ENCODE data around the gene MYO5C.
"Not testable (repeated sequence)": the region's sequence is repeated elsewhere in the genome, so short reads cannot be mapped to it uniquely, and the experiment has no call there.

MYO5C gene

DNA sequence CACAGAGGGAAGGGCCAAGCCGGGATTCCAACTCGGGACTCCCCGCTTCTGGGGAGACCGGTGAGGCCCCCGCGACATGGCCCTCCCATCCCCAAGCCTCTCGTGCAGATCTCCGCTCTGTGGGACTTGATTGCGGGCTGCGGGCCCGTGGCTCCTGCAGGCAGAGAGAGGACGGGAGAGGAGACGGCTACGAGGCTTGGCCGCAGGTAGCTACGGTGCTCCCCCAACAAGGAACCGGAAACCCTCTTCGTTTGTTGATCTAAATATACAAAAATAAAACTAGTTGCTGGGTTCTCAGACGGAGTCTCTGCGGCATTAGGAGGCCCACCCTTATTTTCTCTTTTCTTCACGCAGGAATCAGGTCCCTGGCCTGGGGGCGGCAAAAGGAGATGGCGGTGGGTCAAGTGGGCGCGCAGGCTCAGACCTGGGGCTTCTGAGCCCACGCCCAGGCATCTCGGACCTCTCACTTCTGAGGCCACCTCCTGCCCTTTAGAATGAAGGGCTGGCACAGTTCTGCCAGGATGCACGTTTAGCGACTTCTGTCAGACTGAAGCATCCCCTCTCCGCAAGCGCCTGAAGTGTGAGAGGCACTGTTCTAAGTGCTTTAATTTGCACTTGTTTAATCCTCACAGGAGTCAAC, 115.3 kb downstream of the MYO5C start:
- H3K27me3 ChIP-seq (ENCODE audit: low read depth, low read length) = no peaks in the 10 kb centered on the region
- H3K27ac ChIP-seq (ENCODE audit: low read length) = peak overlapping the region; percentile 45
- peaks cover 7 to 9% of the 10 kb centered on the region in 2 donors for H3K4me1 ChIP-seq (ENCODE audit: control insufficient read depth in 1 of 2, insufficient read depth in 2 of 2, low read length in 2 of 2)
- H3K9me3 ChIP-seq (ENCODE audit: control insufficient read depth in 1 of 2, low read length in 2 of 2) = no peaks in the 10 kb centered on the region
- H3K4me3 ChIP-seq (ENCODE audit: low read depth in 1 of 2, low read length in 2 of 2) = peak overlapping the region; percentile 75 to 79
- no peaks in the 10 kb centered on the region for H3K36me3 ChIP-seq (ENCODE audit: control insufficient read depth in 1 of 2, insufficient read depth in 2 of 2, low read length in 2 of 2)

DNA sequence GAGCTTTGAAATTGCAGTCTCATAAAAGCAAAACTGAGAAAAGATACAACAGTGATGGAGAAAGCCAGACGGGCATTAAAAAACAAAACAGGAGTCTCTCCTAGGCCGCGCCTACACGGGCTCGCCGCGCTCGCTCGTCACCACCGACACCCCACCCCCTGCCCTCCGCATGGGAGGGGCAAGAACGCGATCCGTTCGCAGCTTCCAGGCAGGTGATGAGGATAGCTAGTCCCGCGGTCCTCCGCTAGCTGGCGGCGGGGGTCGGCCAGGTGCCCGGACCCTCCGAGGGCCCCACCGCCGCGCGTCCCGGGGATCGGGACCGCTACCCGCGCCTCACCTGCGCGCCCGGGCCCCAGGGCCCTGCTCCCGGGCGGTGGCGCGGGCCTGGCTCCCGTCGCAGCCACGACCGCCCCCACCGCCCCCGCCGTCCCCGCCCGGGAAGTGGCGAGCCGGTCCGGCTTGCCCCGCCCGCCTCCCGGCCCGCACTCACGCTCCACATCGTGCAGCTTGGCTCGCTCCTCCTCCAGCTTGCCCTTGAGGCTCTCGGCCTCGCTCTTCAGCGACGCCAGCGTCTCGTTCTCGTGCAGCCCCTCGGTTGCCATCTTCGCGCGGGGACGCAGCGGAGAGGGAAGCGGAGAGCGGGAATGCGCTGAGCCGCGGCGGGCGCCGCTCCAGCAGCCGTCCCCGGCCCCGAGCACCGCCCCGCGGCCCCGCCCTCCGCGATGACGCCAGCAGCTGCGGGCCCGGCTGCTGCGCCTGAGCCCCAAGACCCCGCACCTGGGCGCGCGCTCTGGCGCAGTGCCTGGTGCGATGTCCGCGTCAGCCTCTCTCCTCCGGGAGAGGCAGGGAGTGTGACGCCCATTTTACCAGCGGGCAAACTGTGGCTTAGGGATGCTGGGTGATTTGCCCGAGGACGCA, 116.1 kb downstream of the MYO5C start:
- H3K36me3 ChIP-seq (ENCODE audit: control insufficient read depth in 1 of 2, insufficient read depth in 2 of 2, low read length in 2 of 2) = no peaks in the 10 kb centered on the region
- H3K27me3 ChIP-seq (ENCODE audit: low read depth, low read length) = no peaks in the 10 kb centered on the region
- peak overlapping the region; percentile 79 to 93 for H3K4me3 ChIP-seq (ENCODE audit: low read depth in 1 of 2, low read length in 2 of 2)
- H3K4me1 ChIP-seq (ENCODE audit: control insufficient read depth in 1 of 2, insufficient read depth in 2 of 2, low read length in 2 of 2) = peaks cover 7 to 9% of the 10 kb centered on the region in 2 donors
- no peaks in the 10 kb centered on the region for H3K9me3 ChIP-seq (ENCODE audit: control insufficient read depth in 1 of 2, low read length in 2 of 2)
- H3K27ac ChIP-seq (ENCODE audit: low read length) = peak overlapping the region; percentile 76

- Histone ChIP-seq H3K27ac (ENCODE audit: low read length) (peak overlapping the region; percentile 76), H3K9me3 (ENCODE audit: control insufficient read depth in 1 of 2, low read length in 2 of 2) (no peaks in the 10 kb centered on the region), H3K36me3 (ENCODE audit: control insufficient read depth in 1 of 2, insufficient read depth in 2 of 2, low read length in 2 of 2) (no peaks in the 10 kb centered on the region), H3K4me3 (ENCODE audit: low read depth in 1 of 2, low read length in 2 of 2) (peak overlapping the region; percentile 79 to 93), H3K27me3 (ENCODE audit: low read depth, low read length) (no peaks in the 10 kb centered on the region), H3K4me1 (ENCODE audit: control insufficient read depth in 1 of 2, insufficient read depth in 2 of 2, low read length in 2 of 2) (peaks cover 7 to 9% of the 10 kb centered on the region in 2 donors)
These were observed 116.8 kb downstream of the MYO5C start for GRCh38 chr15:52178765-52179164.

DNA sequence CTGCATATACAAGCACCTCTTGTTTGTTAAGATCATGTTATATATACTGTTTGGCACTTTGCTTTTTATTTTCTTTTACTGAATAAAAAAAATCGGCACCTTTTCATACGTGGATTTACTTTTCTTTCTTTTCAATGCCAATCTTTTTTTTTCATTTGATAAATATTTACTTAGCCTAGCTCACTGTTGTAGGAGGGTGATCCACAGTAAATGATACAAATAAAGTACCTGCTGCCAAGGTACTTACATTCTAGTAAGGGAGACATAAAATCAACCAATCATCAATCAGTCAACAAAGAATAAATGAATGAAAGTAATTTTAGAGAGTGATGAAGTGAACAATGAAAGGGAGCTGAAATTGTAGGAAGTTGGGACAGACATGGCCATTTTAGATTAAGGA, 122.7 kb downstream of the MYO5C start:
- Histone ChIP-seq H3K9me3 (ENCODE audit: control insufficient read depth in 1 of 2, low read length in 2 of 2) (no peaks in the 10 kb centered on the region), H3K4me3 (ENCODE audit: low read depth in 1 of 2, low read length in 2 of 2) (no peak overlapping the region), H3K36me3 (ENCODE audit: control insufficient read depth in 1 of 2, insufficient read depth in 2 of 2, low read length in 2 of 2) (no peaks in the 10 kb centered on the region), H3K27ac (ENCODE audit: low read length) (no peak overlapping the region), H3K4me1 (ENCODE audit: control insufficient read depth in 1 of 2, insufficient read depth in 2 of 2, low read length in 2 of 2) (no peaks in the 10 kb centered on the region), H3K27me3 (ENCODE audit: low read depth, low read length) (no peaks in the 10 kb centered on the region)

DNA sequence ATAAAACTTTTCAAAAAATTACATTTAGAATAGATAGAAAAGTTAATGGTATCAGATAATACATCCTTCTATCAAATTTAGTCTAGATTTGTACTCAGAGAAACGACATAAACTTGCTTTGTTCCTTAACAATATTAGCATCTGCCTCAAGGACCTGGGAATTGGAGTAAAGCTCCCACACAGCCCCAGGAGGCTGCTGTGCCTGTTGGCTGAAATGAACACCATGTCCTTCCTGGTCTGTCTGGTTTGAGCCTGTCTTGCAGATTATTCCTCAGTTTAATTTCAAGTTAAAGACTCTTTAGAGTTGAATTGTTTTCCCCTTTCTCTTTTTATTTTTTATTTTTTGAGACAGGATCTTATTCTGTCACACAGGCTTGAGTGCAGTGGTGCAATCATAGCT, 123.8 kb downstream of the MYO5C start:
- H3K4me3 ChIP-seq (ENCODE audit: low read depth in 1 of 2, low read length in 2 of 2) = no peak overlapping the region
- no peak overlapping the region for H3K27ac ChIP-seq (ENCODE audit: low read length)
- no peaks in the 10 kb centered on the region for H3K36me3 ChIP-seq (ENCODE audit: control insufficient read depth in 1 of 2, insufficient read depth in 2 of 2, low read length in 2 of 2)
- H3K4me1 ChIP-seq (ENCODE audit: control insufficient read depth in 1 of 2, insufficient read depth in 2 of 2, low read length in 2 of 2) = no peaks in the 10 kb centered on the region
- no peaks in the 10 kb centered on the region for H3K9me3 ChIP-seq (ENCODE audit: control insufficient read depth in 1 of 2, low read length in 2 of 2)
- no peaks in the 10 kb centered on the region for H3K27me3 ChIP-seq (ENCODE audit: low read depth, low read length)

DNA sequence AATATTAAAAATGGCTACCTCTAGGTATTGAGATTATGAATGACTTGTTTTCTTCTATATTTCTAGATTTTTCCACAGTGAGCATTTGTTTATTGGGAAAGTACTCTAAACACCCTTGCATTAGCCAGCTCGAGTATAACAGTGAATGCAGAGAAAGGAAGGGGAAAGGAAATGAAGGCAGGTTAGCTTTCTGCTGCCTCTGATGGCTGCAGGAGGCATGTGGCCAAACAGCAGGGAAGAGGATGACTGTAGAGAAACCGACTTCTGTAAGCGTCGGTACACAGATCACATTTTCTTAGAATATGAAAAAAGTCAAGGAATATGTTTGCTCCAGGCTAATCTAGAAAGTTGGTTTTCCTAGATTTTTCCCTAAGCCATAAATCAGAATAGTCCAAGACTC, 124.2 kb downstream of the MYO5C start:
- no peaks in the 10 kb centered on the region for H3K27me3 ChIP-seq (ENCODE audit: low read depth, low read length)
- no peaks in the 10 kb centered on the region for H3K4me1 ChIP-seq (ENCODE audit: control insufficient read depth in 1 of 2, insufficient read depth in 2 of 2, low read length in 2 of 2)
- H3K9me3 ChIP-seq (ENCODE audit: control insufficient read depth in 1 of 2, low read length in 2 of 2) = no peaks in the 10 kb centered on the region
- H3K36me3 ChIP-seq (ENCODE audit: control insufficient read depth in 1 of 2, insufficient read depth in 2 of 2, low read length in 2 of 2) = no peaks in the 10 kb centered on the region
- H3K27ac ChIP-seq (ENCODE audit: low read length) = no peak overlapping the region
- no peak overlapping the region for H3K4me3 ChIP-seq (ENCODE audit: low read depth in 1 of 2, low read length in 2 of 2)

GRCh38 chr15:52170199-52170598, 125.4 kb downstream of the MYO5C start:
- not testable (repeated sequence) for H3K4me1 ChIP-seq (ENCODE audit: control insufficient read depth in 1 of 2, insufficient read depth in 2 of 2, low read length in 2 of 2); H3K36me3 ChIP-seq (ENCODE audit: control insufficient read depth in 1 of 2, insufficient read depth in 2 of 2, low read length in 2 of 2); H3K27me3 ChIP-seq (ENCODE audit: low read depth, low read length); H3K4me3 ChIP-seq (ENCODE audit: low read depth in 1 of 2, low read length in 2 of 2); H3K27ac ChIP-seq (ENCODE audit: low read length); H3K9me3 ChIP-seq (ENCODE audit: control insufficient read depth in 1 of 2, low read length in 2 of 2)

- H3K27ac ChIP-seq (ENCODE audit: low read length); H3K27me3 ChIP-seq (ENCODE audit: low read depth, low read length); H3K9me3 ChIP-seq (ENCODE audit: control insufficient read depth in 1 of 2, low read length in 2 of 2); H3K4me3 ChIP-seq (ENCODE audit: low read depth in 1 of 2, low read length in 2 of 2); H3K36me3 ChIP-seq (ENCODE audit: control insufficient read depth in 1 of 2, insufficient read depth in 2 of 2, low read length in 2 of 2); H3K4me1 ChIP-seq (ENCODE audit: control insufficient read depth in 1 of 2, insufficient read depth in 2 of 2, low read length in 2 of 2): not testable (repeated sequence)
These were observed 130.0 kb downstream of the MYO5C start for GRCh38 chr15:52165494-52166131.

- no peaks in the 10 kb centered on the region for H3K36me3 ChIP-seq (ENCODE audit: control insufficient read depth in 1 of 2, insufficient read depth in 2 of 2, low read length in 2 of 2)
- no peaks in the 10 kb centered on the region for H3K4me1 ChIP-seq (ENCODE audit: control insufficient read depth in 1 of 2, insufficient read depth in 2 of 2, low read length in 2 of 2)
- no peak overlapping the region for H3K4me3 ChIP-seq (ENCODE audit: low read depth in 1 of 2, low read length in 2 of 2)
- H3K9me3 ChIP-seq (ENCODE audit: control insufficient read depth in 1 of 2, low read length in 2 of 2) = no peaks in the 10 kb centered on the region
- no peaks in the 10 kb centered on the region for H3K27me3 ChIP-seq (ENCODE audit: low read depth, low read length)
- no peak overlapping the region for H3K27ac ChIP-seq (ENCODE audit: low read length)
These were observed 130.9 kb downstream of the MYO5C start for GRCh38 chr15:52164631-52165265.

DNA sequence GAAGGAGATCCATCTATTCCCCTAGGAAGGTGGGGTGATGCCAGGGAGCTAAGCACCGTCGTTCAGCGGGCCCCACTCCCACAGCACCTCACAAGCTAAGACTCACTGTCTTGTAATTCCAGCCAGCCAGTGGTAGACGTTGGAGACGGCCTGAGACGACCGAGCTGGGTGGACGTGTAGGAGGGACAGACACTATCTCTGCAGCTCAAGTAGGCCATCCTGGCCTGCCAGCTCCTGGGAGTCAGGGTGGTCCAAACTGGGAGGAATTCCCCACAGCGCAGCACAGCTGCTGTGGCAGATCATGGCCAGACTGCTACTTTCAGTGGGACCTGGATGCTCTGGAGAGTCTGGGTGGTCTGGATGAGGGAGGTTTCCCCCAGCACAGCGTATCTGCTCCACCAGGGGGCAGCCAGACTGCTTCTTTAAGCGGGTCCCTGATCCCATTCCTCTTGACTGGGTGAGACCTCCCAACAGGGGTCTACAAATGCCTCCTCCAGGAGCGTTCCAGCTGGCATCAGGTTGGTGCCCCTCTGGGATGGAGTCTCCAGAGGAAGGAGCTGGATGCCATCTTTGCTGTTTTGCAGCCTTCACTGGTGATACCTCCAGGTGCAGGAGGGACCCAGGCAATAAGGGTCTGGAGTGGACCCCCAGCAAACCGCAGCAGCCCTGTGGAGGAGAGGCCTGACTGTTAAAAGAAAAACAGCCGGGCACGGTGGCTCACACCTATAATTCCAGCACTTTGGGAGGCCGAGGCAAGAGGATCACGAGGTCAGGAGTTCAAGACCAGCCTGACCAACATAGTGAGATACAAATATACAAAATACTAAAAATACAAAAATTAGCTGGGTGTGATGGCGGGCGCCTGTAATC, 132.0 kb downstream of the MYO5C start:
- H3K27me3 ChIP-seq (ENCODE audit: low read depth, low read length) = no peaks in the 10 kb centered on the region
- no peak overlapping the region for H3K4me3 ChIP-seq (ENCODE audit: low read depth in 1 of 2, low read length in 2 of 2)
- no peaks in the 10 kb centered on the region for H3K4me1 ChIP-seq (ENCODE audit: control insufficient read depth in 1 of 2, insufficient read depth in 2 of 2, low read length in 2 of 2)
- no peaks in the 10 kb centered on the region for H3K9me3 ChIP-seq (ENCODE audit: control insufficient read depth in 1 of 2, low read length in 2 of 2)
- no peaks in the 10 kb centered on the region for H3K36me3 ChIP-seq (ENCODE audit: control insufficient read depth in 1 of 2, insufficient read depth in 2 of 2, low read length in 2 of 2)
- H3K27ac ChIP-seq (ENCODE audit: low read length) = no peak overlapping the region

Data from muscle layer of duodenum (tissue), 2 donors.